Measurements from ENCODE around the gene GIMAP4.
"Not testable (repeated sequence)": the region's sequence is repeated elsewhere in the genome, so short reads cannot be mapped to it uniquely, and the experiment has no call there.

The GIMAP4 gene

GRCh38 chr7:150569245-150569955, 2.2 kb downstream of the GIMAP4 start:
- Histone ChIP-seq H3K79me1 (ENCODE audit: low read length) (no peaks in the 10 kb centered on the region), H3K23ac (ENCODE audit: low read length) (no peak overlapping the region), H3K36me3 (ENCODE audit: control insufficient read depth, insufficient read depth, low read length) (no peaks in the 10 kb centered on the region), H3K79me2 (ENCODE audit: control insufficient read depth, insufficient read depth, low read length) (no peaks in the 10 kb centered on the region), H2BK15ac (replicated peaks; ENCODE audit: low read depth) (no peak overlapping the region), H2BK120ac (ENCODE audit: low read depth, low read length) (no peak overlapping the region), H2AK5ac (ENCODE audit: low read length) (no peak overlapping the region), H3K4ac (ENCODE audit: low read depth, low read length) (no peak overlapping the region), H3K4me3 (ENCODE audit: low read length) (no peak overlapping the region), H4K5ac (ENCODE audit: low read length) (no peak overlapping the region), H3K18ac (ENCODE audit: low read length) (no peak overlapping the region), H3K56ac (ENCODE audit: low read length) (no peak overlapping the region), H3K4me1 (ENCODE audit: control insufficient read depth, low read depth, low read length) (no peaks in the 10 kb centered on the region), H3K27ac (ENCODE audit: low read depth, low read length) (no peak overlapping the region), H3K4me2 (ENCODE audit: low read length) (no peak overlapping the region), H2BK5ac (ENCODE audit: low read length) (no peak overlapping the region), H3K27me3 (ENCODE audit: insufficient read depth, low read length, poor library complexity) (no peaks in the 10 kb centered on the region), H3K9ac (ENCODE audit: low read length) (no peak overlapping the region), H4K8ac (ENCODE audit: low read depth, low read length) (no peak overlapping the region)
- 100% methylated on average over 1 of the region's 7 CpGs for WGBS (ENCODE audit: extremely low coverage, insufficient coverage, low lambda C conversion rate)
- DNase-seq: no peak

GRCh38 chr7:150570556-150571465, 3.6 kb downstream of the GIMAP4 start:
- H3K18ac ChIP-seq (ENCODE audit: low read length): no peak overlapping the region
- no peak overlapping the region for H3K9ac ChIP-seq (ENCODE audit: low read length)
- H3K56ac ChIP-seq (ENCODE audit: low read length): no peak overlapping the region
- no peaks in the 10 kb centered on the region for H3K79me2 ChIP-seq (ENCODE audit: control insufficient read depth, insufficient read depth, low read length)
- H3K27ac ChIP-seq (ENCODE audit: low read depth, low read length): no peak overlapping the region
- H3K23ac ChIP-seq (ENCODE audit: low read length): no peak overlapping the region
- H3K27me3 ChIP-seq (ENCODE audit: insufficient read depth, low read length, poor library complexity): no peaks in the 10 kb centered on the region
- H2AK5ac ChIP-seq (ENCODE audit: low read length): no peak overlapping the region
- H2BK120ac ChIP-seq (ENCODE audit: low read depth, low read length): no peak overlapping the region
- H4K8ac ChIP-seq (ENCODE audit: low read depth, low read length): no peak overlapping the region
- H3K4me1 ChIP-seq (ENCODE audit: control insufficient read depth, low read depth, low read length): no peaks in the 10 kb centered on the region
- no peak overlapping the region for H3K4me2 ChIP-seq (ENCODE audit: low read length)
- no peak for DNase-seq
- no peaks in the 10 kb centered on the region for H3K79me1 ChIP-seq (ENCODE audit: low read length)
- no peak overlapping the region for H4K5ac ChIP-seq (ENCODE audit: low read length)
- H3K36me3 ChIP-seq (ENCODE audit: control insufficient read depth, insufficient read depth, low read length): no peaks in the 10 kb centered on the region
- no peak overlapping the region for H3K4me3 ChIP-seq (ENCODE audit: low read length)
- no peak overlapping the region for H2BK5ac ChIP-seq (ENCODE audit: low read length)
- H3K4ac ChIP-seq (ENCODE audit: low read depth, low read length): no peak overlapping the region
- WGBS (ENCODE audit: extremely low coverage, insufficient coverage, low lambda C conversion rate): no CpG with 5 or more reads among the region's 5 CpGs
- H2BK15ac ChIP-seq (replicated peaks; ENCODE audit: low read depth): no peak overlapping the region

DNA sequence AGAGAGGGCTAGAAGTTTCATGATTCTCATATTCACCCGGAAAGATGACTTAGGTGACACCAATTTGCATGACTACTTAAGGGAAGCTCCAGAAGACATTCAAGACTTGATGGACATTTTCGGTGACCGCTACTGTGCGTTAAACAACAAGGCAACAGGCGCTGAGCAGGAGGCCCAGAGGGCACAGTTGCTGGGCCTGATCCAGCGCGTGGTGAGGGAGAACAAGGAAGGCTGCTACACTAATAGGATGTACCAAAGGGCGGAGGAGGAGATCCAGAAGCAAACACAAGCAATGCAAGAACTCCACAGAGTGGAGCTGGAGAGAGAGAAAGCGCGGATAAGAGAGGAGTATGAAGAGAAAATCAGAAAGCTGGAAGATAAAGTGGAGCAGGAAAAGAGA, 5.3 kb downstream of the GIMAP4 start:
- no CpG with 5 or more reads among the region's 10 CpGs for whole genome bisulfite sequencing (ENCODE audit: extremely low coverage, insufficient coverage, low lambda C conversion rate)

GRCh38 chr7:150579979-150580637, 12.9 kb downstream of the GIMAP4 start:
- not testable (repeated sequence) for H3K23ac ChIP-seq (ENCODE audit: low read length); H2BK120ac ChIP-seq (ENCODE audit: low read depth, low read length); H2BK15ac ChIP-seq (replicated peaks; ENCODE audit: low read depth); DNase-seq; H3K9ac ChIP-seq (ENCODE audit: low read length); H3K36me3 ChIP-seq (ENCODE audit: control insufficient read depth, insufficient read depth, low read length); H3K56ac ChIP-seq (ENCODE audit: low read length); H3K4ac ChIP-seq (ENCODE audit: low read depth, low read length); H3K4me1 ChIP-seq (ENCODE audit: control insufficient read depth, low read depth, low read length); H3K27ac ChIP-seq (ENCODE audit: low read depth, low read length); H3K27me3 ChIP-seq (ENCODE audit: insufficient read depth, low read length, poor library complexity); H3K79me1 ChIP-seq (ENCODE audit: low read length); H2BK5ac ChIP-seq (ENCODE audit: low read length); H3K18ac ChIP-seq (ENCODE audit: low read length); H3K79me2 ChIP-seq (ENCODE audit: control insufficient read depth, insufficient read depth, low read length); H3K4me3 ChIP-seq (ENCODE audit: low read length); H4K8ac ChIP-seq (ENCODE audit: low read depth, low read length); H4K5ac ChIP-seq (ENCODE audit: low read length); H2AK5ac ChIP-seq (ENCODE audit: low read length); H3K4me2 ChIP-seq (ENCODE audit: low read length)
- whole genome bisulfite sequencing (ENCODE audit: extremely low coverage, insufficient coverage, low lambda C conversion rate): no CpG with 5 or more reads among the region's 7 CpGs

More for the DNA sequence above, 5.3 kb downstream of the GIMAP4 start:
- H3K36me3 ChIP-seq (ENCODE audit: control insufficient read depth, insufficient read depth, low read length): no peaks in the 10 kb centered on the region
- H3K79me1 ChIP-seq (ENCODE audit: low read length): no peaks in the 10 kb centered on the region
- no peak overlapping the region for H2AK5ac ChIP-seq (ENCODE audit: low read length)
- no peak overlapping the region for H3K27ac ChIP-seq (ENCODE audit: low read depth, low read length)
- H3K4me1 ChIP-seq (ENCODE audit: control insufficient read depth, low read depth, low read length): no peaks in the 10 kb centered on the region
- H3K27me3 ChIP-seq (ENCODE audit: insufficient read depth, low read length, poor library complexity): no peaks in the 10 kb centered on the region
- H3K23ac ChIP-seq (ENCODE audit: low read length): no peak overlapping the region
- no peak overlapping the region for H2BK15ac ChIP-seq (replicated peaks; ENCODE audit: low read depth)
- no peak overlapping the region for H3K4ac ChIP-seq (ENCODE audit: low read depth, low read length)
- no peak for DNase-seq
- H2BK5ac ChIP-seq (ENCODE audit: low read length): no peak overlapping the region
- no peak overlapping the region for H3K18ac ChIP-seq (ENCODE audit: low read length)
- H3K9ac ChIP-seq (ENCODE audit: low read length): no peak overlapping the region
- H3K4me3 ChIP-seq (ENCODE audit: low read length): no peak overlapping the region
- no peaks in the 10 kb centered on the region for H3K79me2 ChIP-seq (ENCODE audit: control insufficient read depth, insufficient read depth, low read length)
- H3K4me2 ChIP-seq (ENCODE audit: low read length): no peak overlapping the region
- H2BK120ac ChIP-seq (ENCODE audit: low read depth, low read length): no peak overlapping the region
- H3K56ac ChIP-seq (ENCODE audit: low read length): no peak overlapping the region
- no peak overlapping the region for H4K8ac ChIP-seq (ENCODE audit: low read depth, low read length)
- H4K5ac ChIP-seq (ENCODE audit: low read length): no peak overlapping the region

- no peak overlapping the region for H2AK5ac ChIP-seq (ENCODE audit: low read length)
- H2BK15ac ChIP-seq (replicated peaks; ENCODE audit: low read depth): no peak overlapping the region
- no peak overlapping the region for H3K56ac ChIP-seq (ENCODE audit: low read length)
- H3K4me2 ChIP-seq (ENCODE audit: low read length): no peak overlapping the region
- no peak overlapping the region for H3K18ac ChIP-seq (ENCODE audit: low read length)
- H3K27me3 ChIP-seq (ENCODE audit: insufficient read depth, low read length, poor library complexity): no peaks in the 10 kb centered on the region
- H3K79me2 ChIP-seq (ENCODE audit: control insufficient read depth, insufficient read depth, low read length): no peaks in the 10 kb centered on the region
- no peak overlapping the region for H3K4ac ChIP-seq (ENCODE audit: low read depth, low read length)
- H4K5ac ChIP-seq (ENCODE audit: low read length): no peak overlapping the region
- no peaks in the 10 kb centered on the region for H3K4me1 ChIP-seq (ENCODE audit: control insufficient read depth, low read depth, low read length)
- H3K23ac ChIP-seq (ENCODE audit: low read length): no peak overlapping the region
- H3K36me3 ChIP-seq (ENCODE audit: control insufficient read depth, insufficient read depth, low read length): no peaks in the 10 kb centered on the region
- DNase-seq: no peak
- no peak overlapping the region for H2BK120ac ChIP-seq (ENCODE audit: low read depth, low read length)
- no CpG with 5 or more reads among the region's 3 CpGs for WGBS (ENCODE audit: extremely low coverage, insufficient coverage, low lambda C conversion rate)
- H3K27ac ChIP-seq (ENCODE audit: low read depth, low read length): no peak overlapping the region
- H4K8ac ChIP-seq (ENCODE audit: low read depth, low read length): no peak overlapping the region
- H2BK5ac ChIP-seq (ENCODE audit: low read length): no peak overlapping the region
- no peaks in the 10 kb centered on the region for H3K79me1 ChIP-seq (ENCODE audit: low read length)
- no peak overlapping the region for H3K9ac ChIP-seq (ENCODE audit: low read length)
- H3K4me3 ChIP-seq (ENCODE audit: low read length): no peak overlapping the region
Measured at GRCh38 chr7:150580638-150581394, 13.6 kb downstream of the GIMAP4 start.

All from mesendoderm (in vitro differentiated cells).